ENCODE results near the gene EFCAB5. TPM values are rescaled to one million over a fixed set of nuclear protein-coding genes. Genes with fewer than 3 reads are reported as not detected.

The EFCAB5 gene
- total and polyA plus RNA-seq, 2 of the 13 experiments (the other 11 are each of a cell fraction or from before 2014, with no cell fraction given) = 0.15 TPM; not detected in 1

DNA sequence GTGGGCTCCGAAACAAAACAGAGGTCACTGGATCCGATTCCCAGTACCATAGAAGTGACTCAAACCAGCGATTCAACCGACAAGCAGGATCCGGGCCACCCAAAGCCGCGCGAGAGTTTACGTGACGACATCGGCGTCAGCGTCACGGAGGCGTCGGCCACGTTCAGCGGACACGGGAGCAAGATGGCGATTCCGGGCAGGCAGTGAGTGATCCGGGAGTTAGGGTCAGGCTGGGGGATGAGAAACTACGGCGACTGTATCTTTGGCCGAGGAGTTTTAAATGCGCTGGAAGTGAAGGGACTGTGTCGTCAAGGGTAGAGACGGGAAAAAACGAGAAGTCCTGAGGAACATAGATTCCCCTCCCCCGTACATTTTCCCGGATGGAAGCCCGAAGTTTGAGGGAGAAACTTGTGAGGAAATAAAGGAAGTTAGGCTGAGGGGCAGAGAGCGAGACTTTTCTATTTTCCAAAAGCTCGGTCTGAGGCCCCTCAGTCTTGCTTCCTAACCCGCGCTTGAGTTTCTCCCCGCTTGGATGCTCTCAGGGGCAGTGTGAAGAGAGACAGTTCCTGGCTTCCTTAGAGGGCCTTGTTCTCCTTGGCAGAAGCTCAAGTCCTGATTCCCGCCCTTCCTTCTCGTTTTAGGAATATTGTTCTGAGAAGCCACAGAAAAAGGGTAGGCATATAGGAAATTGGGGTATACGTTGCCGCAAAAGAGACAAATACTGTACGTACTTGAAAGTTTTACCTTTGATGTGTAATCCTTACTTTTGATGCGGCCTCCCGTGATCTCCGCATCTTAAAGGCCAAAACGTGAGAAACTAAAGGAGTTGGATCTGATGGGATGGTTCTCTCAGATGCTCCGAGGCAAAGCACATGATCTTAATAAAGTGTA, 175.5 kb downstream of the EFCAB5 start, which contains the start of gene NSRP1 (continued):
- TF ChIP-seq NR2C2 (CRISPR knock-in tag; IDR thresholded peaks at IDR 0.05; ENCODE audit: borderline replicate concordance) (peak; percentile 52; the same call in 1 of the 2 replicates), ZNF33A (CRISPR knock-in tag; IDR thresholded peaks at IDR 0.05; ENCODE audit: borderline replicate concordance) (no peak), ZNF235 (CRISPR knock-in tag; IDR thresholded peaks at IDR 0.05; ENCODE audit: borderline replicate concordance) (peak; percentile 39; the same call in 1 of the 2 replicates), ATRX (CRISPR knock-in tag; IDR thresholded peaks at IDR 0.05; ENCODE audit: borderline replicate concordance) (no peak), KAT8 (CRISPR knock-in tag; IDR thresholded peaks at IDR 0.05) (peak; percentile 82), SRSF4 (IDR thresholded peaks at IDR 0.05; ENCODE audit: low read depth, low read length, poor library complexity, severe bottlenecking) (no peak), TARDBP (CRISPR knock-in tag; IDR thresholded peaks at IDR 0.05) (0 out of 2 replicates have a peak, but pooled peaks have one; percentile 83), ZNF44 (CRISPR knock-in tag; IDR thresholded peaks at IDR 0.05) (no peak), JARID2 (CRISPR knock-in tag; IDR thresholded peaks at IDR 0.05; ENCODE audit: insufficient replicate concordance) (no peak), SRSF9 (IDR thresholded peaks at IDR 0.05; ENCODE audit: borderline replicate concordance, insufficient read depth, low read depth, low read length, poor library complexity, severe bottlenecking) (no peak), ZNF776 (CRISPR knock-in tag; IDR thresholded peaks at IDR 0.05) (no peak), HCFC1 (IDR thresholded peaks at IDR 0.05; ENCODE audit: low read depth, low read length) (0 out of 2 replicates have a peak, but pooled peaks have one; percentile 23), KDM5A (IDR thresholded peaks at IDR 0.05; ENCODE audit: borderline replicate concordance, low read length) (peak; percentile 84), IRX3 (CRISPR knock-in tag; IDR thresholded peaks at IDR 0.05; ENCODE audit: borderline replicate concordance, low read depth) (no peak), AHR (CRISPR knock-in tag; IDR thresholded peaks at IDR 0.05) (no peak)
- TF ChIP-seq, protein P1, sequence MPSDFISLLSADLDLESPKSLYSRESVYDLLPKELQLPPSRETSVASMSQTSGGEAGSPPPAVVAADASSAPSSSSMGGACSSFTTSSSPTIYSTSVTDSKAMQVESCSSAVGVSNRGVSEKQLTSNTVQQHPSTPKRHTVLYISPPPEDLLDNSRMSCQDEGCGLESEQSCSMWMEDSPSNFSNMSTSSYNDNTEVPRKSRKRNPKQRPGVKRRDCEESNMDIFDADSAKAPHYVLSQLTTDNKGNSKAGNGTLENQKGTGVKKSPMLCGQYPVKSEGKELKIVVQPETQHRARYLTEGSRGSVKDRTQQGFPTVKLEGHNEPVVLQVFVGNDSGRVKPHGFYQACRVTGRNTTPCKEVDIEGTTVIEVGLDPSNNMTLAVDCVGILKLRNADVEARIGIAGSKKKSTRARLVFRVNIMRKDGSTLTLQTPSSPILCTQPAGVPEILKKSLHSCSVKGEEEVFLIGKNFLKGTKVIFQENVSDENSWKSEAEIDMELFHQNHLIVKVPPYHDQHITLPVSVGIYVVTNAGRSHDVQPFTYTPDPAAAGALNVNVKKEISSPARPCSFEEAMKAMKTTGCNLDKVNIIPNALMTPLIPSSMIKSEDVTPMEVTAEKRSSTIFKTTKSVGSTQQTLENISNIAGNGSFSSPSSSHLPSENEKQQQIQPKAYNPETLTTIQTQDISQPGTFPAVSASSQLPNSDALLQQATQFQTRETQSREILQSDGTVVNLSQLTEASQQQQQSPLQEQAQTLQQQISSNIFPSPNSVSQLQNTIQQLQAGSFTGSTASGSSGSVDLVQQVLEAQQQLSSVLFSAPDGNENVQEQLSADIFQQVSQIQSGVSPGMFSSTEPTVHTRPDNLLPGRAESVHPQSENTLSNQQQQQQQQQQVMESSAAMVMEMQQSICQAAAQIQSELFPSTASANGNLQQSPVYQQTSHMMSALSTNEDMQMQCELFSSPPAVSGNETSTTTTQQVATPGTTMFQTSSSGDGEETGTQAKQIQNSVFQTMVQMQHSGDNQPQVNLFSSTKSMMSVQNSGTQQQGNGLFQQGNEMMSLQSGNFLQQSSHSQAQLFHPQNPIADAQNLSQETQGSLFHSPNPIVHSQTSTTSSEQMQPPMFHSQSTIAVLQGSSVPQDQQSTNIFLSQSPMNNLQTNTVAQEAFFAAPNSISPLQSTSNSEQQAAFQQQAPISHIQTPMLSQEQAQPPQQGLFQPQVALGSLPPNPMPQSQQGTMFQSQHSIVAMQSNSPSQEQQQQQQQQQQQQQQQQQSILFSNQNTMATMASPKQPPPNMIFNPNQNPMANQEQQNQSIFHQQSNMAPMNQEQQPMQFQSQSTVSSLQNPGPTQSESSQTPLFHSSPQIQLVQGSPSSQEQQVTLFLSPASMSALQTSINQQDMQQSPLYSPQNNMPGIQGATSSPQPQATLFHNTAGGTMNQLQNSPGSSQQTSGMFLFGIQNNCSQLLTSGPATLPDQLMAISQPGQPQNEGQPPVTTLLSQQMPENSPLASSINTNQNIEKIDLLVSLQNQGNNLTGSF (CRISPR knock-in tag; IDR thresholded peaks at IDR 0.05) = no peak; the same call in 1 of the 2 replicates
- TF ChIP-seq, protein P2, sequence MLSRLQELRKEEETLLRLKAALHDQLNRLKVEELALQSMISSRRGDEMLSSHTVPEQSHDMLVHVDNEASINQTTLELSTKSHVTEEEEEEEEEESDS (CRISPR knock-in tag; IDR thresholded peaks at IDR 0.05; ENCODE audit: borderline replicate concordance) = no peak
- TF ChIP-seq, protein P3, sequence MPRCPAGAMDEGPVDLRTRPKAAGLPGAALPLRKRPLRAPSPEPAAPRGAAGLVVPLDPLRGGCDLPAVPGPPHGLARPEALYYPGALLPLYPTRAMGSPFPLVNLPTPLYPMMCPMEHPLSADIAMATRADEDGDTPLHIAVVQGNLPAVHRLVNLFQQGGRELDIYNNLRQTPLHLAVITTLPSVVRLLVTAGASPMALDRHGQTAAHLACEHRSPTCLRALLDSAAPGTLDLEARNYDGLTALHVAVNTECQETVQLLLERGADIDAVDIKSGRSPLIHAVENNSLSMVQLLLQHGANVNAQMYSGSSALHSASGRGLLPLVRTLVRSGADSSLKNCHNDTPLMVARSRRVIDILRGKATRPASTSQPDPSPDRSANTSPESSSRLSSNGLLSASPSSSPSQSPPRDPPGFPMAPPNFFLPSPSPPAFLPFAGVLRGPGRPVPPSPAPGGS (CRISPR knock-in tag; IDR thresholded peaks at IDR 0.05) = peak; percentile 76; the same call in 1 of the 2 replicates
- TF ChIP-seq, protein P4, sequence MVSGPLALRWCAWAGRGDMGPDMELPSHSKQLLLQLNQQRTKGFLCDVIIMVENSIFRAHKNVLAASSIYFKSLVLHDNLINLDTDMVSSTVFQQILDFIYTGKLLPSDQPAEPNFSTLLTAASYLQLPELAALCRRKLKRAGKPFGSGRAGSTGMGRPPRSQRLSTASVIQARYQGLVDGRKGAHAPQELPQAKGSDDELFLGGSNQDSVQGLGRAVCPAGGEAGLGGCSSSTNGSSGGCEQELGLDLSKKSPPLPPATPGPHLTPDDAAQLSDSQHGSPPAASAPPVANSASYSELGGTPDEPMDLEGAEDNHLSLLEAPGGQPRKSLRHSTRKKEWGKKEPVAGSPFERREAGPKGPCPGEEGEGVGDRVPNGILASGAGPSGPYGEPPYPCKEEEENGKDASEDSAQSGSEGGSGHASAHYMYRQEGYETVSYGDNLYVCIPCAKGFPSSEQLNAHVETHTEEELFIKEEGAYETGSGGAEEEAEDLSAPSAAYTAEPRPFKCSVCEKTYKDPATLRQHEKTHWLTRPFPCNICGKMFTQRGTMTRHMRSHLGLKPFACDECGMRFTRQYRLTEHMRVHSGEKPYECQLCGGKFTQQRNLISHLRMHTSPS (CRISPR knock-in tag; IDR thresholded peaks at IDR 0.05; ENCODE audit: low read depth) = no peak; the same call in 1 of the 2 replicates
